Thyroid gland (tissue), 4 donors: ENCODE results near the gene XRCC3. TPM values are rescaled to one million over a fixed set of nuclear protein-coding genes. Genes with fewer than 3 reads are reported as not detected.

ENCODE experiments used
- DNase-seq, 2 donors: peaks; one replicate each; pipeline ENCODE4 v3.0.0-alpha.2; 2019
- H3K27ac ChIP-seq, 3 donors: fragments of 200-600 bp; sonication (generic); 1 replicate in 2 of 3; 2 replicates in 1 of 3; pipeline ENCODE4 v1.5.1; 2016 to 2019; ENCODE audit warnings: mild to moderate bottlenecking in 1 of 3, moderate library complexity in 1 of 3
- H3K27me3 ChIP-seq: fragments of 200-600 bp; sonication (generic); one replicate; pipeline ENCODE4 v1.5.1; 2019
- H3K36me3 ChIP-seq, 2 donors: fragments of 200-600 bp; sonication (generic); one replicate each; pipeline ENCODE4 v1.5.1; 2016 to 2019
- H3K4me1 ChIP-seq, 2 donors: fragments of 200-600 bp; sonication (generic); one replicate each; pipeline ENCODE4 v1.5.1; 2017 to 2019
- H3K4me3 ChIP-seq, 3 donors: fragments of 200-600 bp; sonication (generic); replicated peaks in 1 of 3; 1 replicate in 2 of 3; 2 replicates in 1 of 3; pipeline ENCODE4 v1.5.1; 2016; ENCODE audit warnings: mild to moderate bottlenecking in 1 of 3
- H3K9me3 ChIP-seq: fragments of 200-600 bp; sonication (generic); one replicate; pipeline ENCODE4 v1.5.1; 2017
- CTCF ChIP-seq, 6 experiments: fragments of 200-600 bp in 3 of 6; fragments of 450-650 bp in 3 of 6; sonication (generic) in 3 of 6; IDR thresholded peaks; one replicate each; pipeline ENCODE4 v1.5.1; 2016 to 2019; ENCODE audit warnings: antibody characterized with exemption in 6 of 6, mild to moderate bottlenecking in 2 of 6, inconsistent platforms in 1 of 6, moderate library complexity in 1 of 6
- POLR2A ChIP-seq, 2 donors: fragments of 450-650 bp; IDR thresholded peaks; one replicate each; pipeline ENCODE4 v1.6.1; 2017; ENCODE audit warnings: antibody characterized with exemption in 2 of 2, mild to moderate bottlenecking in 2 of 2, moderate library complexity in 1 of 2
- WGBS, 2 donors: methylation state at CpG; one replicate each; pipeline ENCODE4 v1.1.5; 2017; 5-methylcytosine and 5-hydroxymethylcytosine counted together
- intact Hi-C: fragments of 100-400 bp; cut with DNase I; formaldehyde crosslinking; loops from one replicate; pipeline ENCODE4 v1.15.1; 2023
- total RNA-seq, 4 donors: library from RNA; depleted of rRNA; stranded (reverse); fragments of >200 nt; gene quantifications; one replicate each; pipeline ENCODE4 v1.2.3, GENCODE V29; 2016

XRCC3 gene
- total RNA-seq, 4 donors from 2014 or later: 3.3 to 15.7 (median 7.9) TPM

GRCh38 chr14:103696070-103696402 is 19.2 kb downstream of the XRCC3 start:
- H3K36me3 ChIP-seq: peaks cover 39 to 42% of the 10 kb centered on the region in 2 donors
- no peak for DNase-seq
- H3K4me1 ChIP-seq: peaks cover 8 to 24% of the 10 kb centered on the region in 2 donors
- intact Hi-C loops: no loop called here
- WGBS, 2 donors: 44 to 51% methylated on average over 5 to 9 of the region's 13 CpGs
- no peak overlapping the region for H3K4me3 ChIP-seq
- H3K27ac ChIP-seq: no peak overlapping the region
- no peaks in the 10 kb centered on the region for H3K9me3 ChIP-seq
- no peaks in the 10 kb centered on the region for H3K27me3 ChIP-seq
- TF ChIP-seq POLR2A (IDR thresholded peaks at IDR 0.05) (no peak), CTCF (IDR thresholded peaks at IDR 0.05) (no peak)

- intact Hi-C loops: no loop called here
- 73 to 89% methylated on average over 11 to 14 of the region's 14 CpGs for WGBS, 2 donors
- H3K4me1 ChIP-seq: peaks cover 8 to 27% of the 10 kb centered on the region in 2 donors
- TF ChIP-seq CTCF (IDR thresholded peaks at IDR 0.05): no peak
- TF ChIP-seq POLR2A (IDR thresholded peaks at IDR 0.05): no peak
- H3K9me3 ChIP-seq: no peaks in the 10 kb centered on the region
- H3K36me3 ChIP-seq: peaks cover 36 to 37% of the 10 kb centered on the region in 2 donors
- no peak overlapping the region for H3K4me3 ChIP-seq
- no peaks in the 10 kb centered on the region for H3K27me3 ChIP-seq
- H3K27ac ChIP-seq: no peak overlapping the region
- no peak for DNase-seq
Measured at GRCh38 chr14:103695296-103696069, 19.8 kb downstream of the XRCC3 start.

- H3K4me1 ChIP-seq: peaks cover 15 to 36% of the 10 kb centered on the region in 2 donors
- H3K36me3 ChIP-seq: peaks cover 34 to 37% of the 10 kb centered on the region in 2 donors
- TF ChIP-seq POLR2A (IDR thresholded peaks at IDR 0.05) (no peak), CTCF (IDR thresholded peaks at IDR 0.05) (no peak)
Measured at GRCh38 chr14:103694572-103695026, 20.7 kb downstream of the XRCC3 start.

GRCh38 chr14:103693515-103693914 is 21.7 kb downstream of the XRCC3 start:
- no peak overlapping the region for H3K4me3 ChIP-seq
- H3K9me3 ChIP-seq: no peaks in the 10 kb centered on the region
- no peak for DNase-seq
- peaks cover 22 to 44% of the 10 kb centered on the region in 2 donors for H3K4me1 ChIP-seq
- intact Hi-C loops: no loop called here
- WGBS, 2 donors: 93% methylated on average over 22 of the region's 22 CpGs
- no peak overlapping the region for H3K27ac ChIP-seq
- TF ChIP-seq CTCF (IDR thresholded peaks at IDR 0.05) (no peak), POLR2A (IDR thresholded peaks at IDR 0.05) (no peak)
- H3K36me3 ChIP-seq: peaks cover 23 to 29% of the 10 kb centered on the region in 2 donors
- no peaks in the 10 kb centered on the region for H3K27me3 ChIP-seq

More at GRCh38 chr14:103694572-103695026, 20.7 kb downstream of the XRCC3 start:
- Histone ChIP-seq H3K9me3 (no peaks in the 10 kb centered on the region), H3K27ac (no peak overlapping the region), H3K27me3 (no peaks in the 10 kb centered on the region), H3K4me3 (no peak overlapping the region)
- no peak for DNase-seq
- intact Hi-C loops: no loop called here
- 91 to 98% methylated on average over 18 to 20 of the region's 20 CpGs for WGBS, 2 donors

- Histone ChIP-seq H3K4me1 (peaks cover 22 to 41% of the 10 kb centered on the region in 2 donors), H3K27ac (no peak overlapping the region), H3K9me3 (no peaks in the 10 kb centered on the region), H3K27me3 (no peaks in the 10 kb centered on the region), H3K4me3 (no peak overlapping the region), H3K36me3 (peaks cover 21 to 24% of the 10 kb centered on the region in 2 donors)
- DNase-seq: no peak
- no peak for TF ChIP-seq POLR2A (IDR thresholded peaks at IDR 0.05)
- no peak for TF ChIP-seq CTCF (IDR thresholded peaks at IDR 0.05)
- intact Hi-C loops: no loop called here
- WGBS, 2 donors: 88 to 93% methylated on average over 10 to 12 of the region's 12 CpGs
Measured at GRCh38 chr14:103692871-103693270, 22.4 kb downstream of the XRCC3 start.
